GM12878 (cell line): ENCODE measurements around the gene CDKN1B. TPM values are rescaled to one million over a fixed set of nuclear protein-coding genes. Genes with fewer than 3 reads are reported as not detected.

Experiments used
- ATAC-seq: fragments of 200-7000 bp; cut with Tn5 transposase; 3 replicates; pipeline ENCODE4 v1.9.1; 2020; ENCODE audit warnings: mild to moderate bottlenecking, moderate library complexity
- BruUV-seq: library from RNA; stranded (reverse); fragments of 400-500 nt; replicated peaks from 2 replicates; lab custom pipeline; 2021; lab: Mats Ljungman, UMichigan
- CTCF ChIA-PET: fragments of 300-600 bp; sonication (Branson Sonifier 250); formaldehyde crosslinking; extraction: SDS; loops from one replicate; lab custom pipeline; 2021; ENCODE audit warnings: inconsistent platforms; lab: Yijun Ruan, JAX
- POLR2A ChIA-PET: fragments of 350-600 bp; formaldehyde crosslinking; extraction: SDS; loops from one replicate; lab custom pipeline; 2021; ENCODE audit warnings: inconsistent platforms; lab: Charles Lee
- RAD21 ChIA-PET: fragments of 300-600 bp; sonication (Branson Sonifier 250); formaldehyde crosslinking; loops from one replicate; lab custom pipeline; 2023; ENCODE audit warnings: antibody characterized with exemption; ENCODE audit not compliant: unreplicated experiment; lab: Charles Lee
- SMC1A ChIA-PET: fragments of 300-600 bp; sonication (Branson Sonifier 250); formaldehyde crosslinking; loops from one replicate; lab custom pipeline; 2023; ENCODE audit not compliant: unreplicated experiment, uncharacterized antibody; lab: Charles Lee
- DNase-seq: peaks from one replicate; pipeline ENCODE4 v3.0.0-alpha.2; 2011; ENCODE audit warnings: low read depth, low spot score
- FAIRE-seq: peaks from 3 replicates; lab custom pipeline; 2011; peaks lifted over from hg19 to GRCh38; lab: Jason Lieb, UNC
- H2AFZ ChIP-seq: 2 replicates; pipeline ENCODE4 v1.6.0; 2011; ENCODE audit warnings: low read depth, low read length, control low read depth; ENCODE audit not compliant: control insufficient read depth
- H3K27ac ChIP-seq: 2 replicates; pipeline ENCODE4 v1.5.1; 2011; ENCODE audit warnings: control low read depth; ENCODE audit not compliant: control insufficient read depth, insufficient read depth
- H3K27me3 ChIP-seq, 2 experiments: replicated peaks in 1 of 2; 2 replicates each; pipeline versions ENCODE4 v1.6.0 to v1.6.1; 2011; ENCODE audit warnings: low read length in 1 of 2; ENCODE audit not compliant: control insufficient read depth in 2 of 2, insufficient read depth in 2 of 2
- H3K36me3 ChIP-seq, 2 experiments: 2 replicates each; pipeline ENCODE4 v1.5.1; 2011; ENCODE audit warnings: low read length in 1 of 2; ENCODE audit not compliant: control insufficient read depth in 2 of 2, insufficient read depth in 2 of 2
- H3K4me1 ChIP-seq: 2 replicates; pipeline ENCODE4 v1.6.1; 2011; ENCODE audit warnings: mild to moderate bottlenecking, low read length, moderate library complexity, mixed read lengths; ENCODE audit not compliant: control insufficient read depth, insufficient read depth
- H3K4me2 ChIP-seq: 2 replicates; pipeline ENCODE4 v1.6.0; 2011; ENCODE audit warnings: control low read depth; ENCODE audit not compliant: control insufficient read depth, insufficient read depth
- H3K4me3 ChIP-seq: fragments of 200-600 bp; sonication (generic); 2 replicates; pipeline ENCODE4 v1.5.1; 2016
- H3K79me2 ChIP-seq: 2 replicates; pipeline ENCODE4 v1.6.0; 2011; ENCODE audit warnings: low read length; ENCODE audit not compliant: control insufficient read depth, insufficient read depth
- H3K9ac ChIP-seq: 2 replicates; pipeline ENCODE4 v1.8.0; 2011; ENCODE audit warnings: low read length, control low read depth, mixed read lengths; ENCODE audit not compliant: control insufficient read depth, insufficient read depth
- H3K9me3 ChIP-seq: replicated peaks from 3 replicates; pipeline ENCODE4 v1.5.1; 2011; ENCODE audit warnings: mild to moderate bottlenecking, low read length; ENCODE audit not compliant: control insufficient read depth, insufficient read depth
- H4K20me1 ChIP-seq: 2 replicates; pipeline ENCODE4 v1.6.0; 2011; ENCODE audit not compliant: control insufficient read depth, insufficient read depth
- POLR2AphosphoS2 ChIP-seq: IDR thresholded peaks from 2 replicates; pipeline ENCODE4 v1.6.1; 2011; ENCODE audit warnings: low read depth, mild to moderate bottlenecking, low read length, improper control_type of control experiment, moderate library complexity
- RUNX3 ChIP-seq: IDR thresholded peaks from 2 replicates; pipeline ENCODE4 v1.6.1; 2012; ENCODE audit warnings: low read length, inconsistent platforms
- SREBF1 ChIP-seq: IDR thresholded peaks from 2 replicates; pipeline ENCODE4 v1.6.1; 2012; ENCODE audit warnings: mild to moderate bottlenecking, low read length
- SRF ChIP-seq, 2 experiments: IDR thresholded peaks; 2 replicates each; pipeline ENCODE4 v1.6.1; 2011; ENCODE audit warnings: low read depth in 2 of 2, low read length in 2 of 2, mild to moderate bottlenecking in 1 of 2, moderate library complexity in 1 of 2
- SUPT20H ChIP-seq: IDR thresholded peaks from 2 replicates; pipeline ENCODE4 v1.6.1; 2011; ENCODE audit warnings: low read depth, mild to moderate bottlenecking, low read length, moderate library complexity, borderline replicate concordance; ENCODE audit not compliant: control insufficient read depth
- YBX1 ChIP-seq: fragments of 450-650 bp; IDR thresholded peaks from 2 replicates; pipeline ENCODE4 v1.6.1; 2016; ENCODE audit warnings: antibody characterized with exemption
- ZBTB40 ChIP-seq: fragments of 450-650 bp; IDR thresholded peaks from 2 replicates; pipeline ENCODE4 v1.6.1; 2016; ENCODE audit warnings: mild to moderate bottlenecking, moderate library complexity, borderline replicate concordance
- WGBS: methylation state at CpG from one replicate; pipeline ENCODE4 v1.1.6; 2016; ENCODE audit warnings: low lambda C conversion rate; ENCODE audit not compliant: insufficient replicate concordance, insufficient coverage; ENCODE audit errors: missing lambda C conversion rate; 5-methylcytosine and 5-hydroxymethylcytosine counted together
- in situ Hi-C: fragments of 300-500 bp; cut with MboI; formaldehyde crosslinking; loops from 9 replicates; pipeline ENCODE4 v1.14.3; 2018; ENCODE audit warnings: mixed read lengths
- intact Hi-C: fragments of 100-400 bp; cut with micrococcal nuclease; formaldehyde crosslinking; loops from one replicate; pipeline ENCODE4 v1.14.2; 2022; ENCODE audit not compliant: unreplicated experiment
- polyA plus RNA-seq, 11 experiments: library from polyadenylated mRNA; depleted of rRNA in 4 of 11; unstranded in 6 of 11; stranded (reverse) in 5 of 11; fragments of >200 nt; fragmentation: Nextera tagmentation in 4 of 11; fragmentation: Illumina TruSeq in 1 of 11; extraction: Ambion mirVana in 4 of 11; extraction: Trizol in 1 of 11; gene quantifications; 1 replicate in 1 of 11; 2 replicates in 10 of 11; pipeline versions ENCODE4 v1.2.1 to v1.2.3, GENCODE V29; 2011 to 2016; ENCODE audit warnings: inconsistent platforms in 2 of 11, missing spikeins in 2 of 11, low read depth in 1 of 11
- total RNA-seq, 4 experiments: library from RNA; depleted of rRNA in 3 of 4; stranded (reverse); fragments of >200 nt in 3 of 4; fragmentation: Illumina TruSeq in 1 of 4; extraction: Trizol in 1 of 4; gene quantifications; 2 replicates each; pipeline versions ENCODE4 v1.2.1 to v1.2.3, GENCODE V29; 2013 to 2021
- TF ChIP-seq, protein P1 (sequence below): IDR thresholded peaks from 2 replicates; pipeline ENCODE4 v1.6.1; 2011; ENCODE audit warnings: low read depth, low read length, improper control_type of control experiment, borderline replicate concordance

Gene CDKN1B
- total and polyA plus RNA-seq, 10 of the 15 experiments (the other 5 are each of a cell fraction or from before 2014, with no cell fraction given), result 4.2 to 39.1 (median 23.1) TPM

DNA sequence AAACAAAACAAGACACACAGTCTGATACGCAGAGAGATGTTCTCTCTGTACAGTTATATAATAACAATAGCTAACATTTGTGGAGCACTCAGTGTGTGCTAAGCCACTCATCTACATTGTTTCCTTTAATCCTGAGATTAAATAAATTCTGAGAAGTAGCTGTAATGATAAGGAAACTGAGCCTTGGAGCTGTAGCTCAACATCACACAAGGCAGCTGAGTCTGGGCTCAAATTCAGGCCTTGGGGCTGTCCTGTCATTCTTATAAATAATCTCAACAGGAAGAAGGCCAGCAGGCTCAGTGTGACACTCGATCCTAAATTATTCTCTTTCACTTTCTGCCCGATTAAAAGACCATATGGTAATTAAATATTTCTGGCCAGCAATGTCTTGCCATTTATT, 24.5 kb downstream of the CDKN1B start:
- ATAC-seq (no peak), DNase-seq (no peak), FAIRE-seq (no peak)
- Histone ChIP-seq H3K79me2 (peaks cover 26% of the 10 kb centered on the region), H3K4me1 (peaks cover 2% of the 10 kb centered on the region), H3K36me3 (0 out of 4 replicates have a peak, but pooled peaks cover 0 to 2% of the 10 kb centered on the region in 2 experiments), H4K20me1 (no peaks in the 10 kb centered on the region), H3K4me3 (no peak overlapping the region), H3K27me3 (no peaks in the 10 kb centered on the region), H3K9me3 (no peaks in the 10 kb centered on the region), H3K9ac (no peak overlapping the region), H3K4me2 (no peak overlapping the region), H3K27ac (no peak overlapping the region), H2AFZ (no peak overlapping the region)
- SMC1A ChIA-PET, result interaction anchor here (1.0 to 1.8 kb wide), 4 partner anchors 45 to 470 kb away, joined by 3 to 5 read pairs (median 3); no protein-coding TSS in a partner anchor
- intact Hi-C loops, result no loop called here
- TF ChIP-seq RUNX3 (no peak), SUPT20H (no peak), SREBF1 (no peak), YBX1 (no peak), SRF (IDR thresholded peaks at IDR 0.05; ENCODE audit: low read depth in 2 of 2, low read length in 2 of 2) (no peak)
- no TSS peak for BruUV-seq
- CTCF ChIA-PET, result interaction anchor here (0.9 to 1.5 kb wide), 5 partner anchors 28 to 470 kb away, joined by 3 to 4 read pairs (median 3); no protein-coding TSS in a partner anchor
- 81% methylated on average over 3 of the region's 3 CpGs for WGBS
- in situ Hi-C loops, result no loop called here
- POLR2A ChIA-PET, result no interaction called here
- RAD21 ChIA-PET, result interaction anchor here (0.9 to 1.7 kb wide), 2 partner anchors 15 to 27 kb away, joined by 3 read pairs; no protein-coding TSS in a partner anchor

GRCh38 chr12:12744546-12745305, 27.6 kb downstream of the CDKN1B start:
- Histone ChIP-seq H3K36me3 (peaks cover 0 to 2% of the 10 kb centered on the region in 2 experiments; a peak in 1 of 4 replicates), H4K20me1 (no peaks in the 10 kb centered on the region), H3K4me2 (no peak overlapping the region), H3K4me1 (no peaks in the 10 kb centered on the region; the same call in 1 of the 2 replicates), H2AFZ (no peak overlapping the region), H3K4me3 (no peak overlapping the region), H3K27ac (no peak overlapping the region), H3K27me3 (no peaks in the 10 kb centered on the region), H3K79me2 (peaks cover 6% of the 10 kb centered on the region), H3K9me3 (no peaks in the 10 kb centered on the region), H3K9ac (no peak overlapping the region)
- no peak for DNase-seq
- ChIA-PET CTCF (interaction anchor here (0.5 to 1.6 kb wide), 4 partner anchors 8 to 377 kb away, joined by 3 to 12 read pairs (median 4); no protein-coding TSS in a partner anchor), SMC1A (interaction anchor here (0.6 to 1.5 kb wide), 3 partner anchors 8 to 1120 kb away, joined by 3 to 4 read pairs (median 3); no protein-coding TSS in a partner anchor), RAD21 (no interaction called here), POLR2A (interaction anchor here (0.6 kb wide), 1 partner anchor 247 kb away, joined by 3 read pairs; no protein-coding TSS in a partner anchor)
- WGBS, result 96% methylated on average over 8 of the region's 8 CpGs
- intact Hi-C loops, result no loop called here
- peak; percentile 66 for FAIRE-seq
- no peak for ATAC-seq
- in situ Hi-C loops, result no loop called here
- no TSS peak for BruUV-seq
- TF ChIP-seq ZBTB40, result no peak
- TF ChIP-seq POLR2AphosphoS2, result no peak
- TF ChIP-seq, protein P1, sequence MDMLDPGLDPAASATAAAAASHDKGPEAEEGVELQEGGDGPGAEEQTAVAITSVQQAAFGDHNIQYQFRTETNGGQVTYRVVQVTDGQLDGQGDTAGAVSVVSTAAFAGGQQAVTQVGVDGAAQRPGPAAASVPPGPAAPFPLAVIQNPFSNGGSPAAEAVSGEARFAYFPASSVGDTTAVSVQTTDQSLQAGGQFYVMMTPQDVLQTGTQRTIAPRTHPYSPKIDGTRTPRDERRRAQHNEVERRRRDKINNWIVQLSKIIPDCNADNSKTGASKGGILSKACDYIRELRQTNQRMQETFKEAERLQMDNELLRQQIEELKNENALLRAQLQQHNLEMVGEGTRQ, result no peak
